ES-I3 (cell line): ENCODE measurements around the gene RNF145.

Source experiments
- H3K36me3 ChIP-seq: 2 replicates; pipeline ENCODE4 v1.6.1; 2013; ENCODE audit warnings: mild to moderate bottlenecking, low read length, control low read depth, moderate library complexity; ENCODE audit not compliant: insufficient read depth
- H3K4me1 ChIP-seq: 2 replicates; pipeline ENCODE4 v1.6.1; 2013; ENCODE audit warnings: mild to moderate bottlenecking, control low read depth, low read length; ENCODE audit not compliant: insufficient read depth
- H3K9ac ChIP-seq: 2 replicates; pipeline ENCODE4 v1.6.1; 2013; ENCODE audit warnings: low read depth, mild to moderate bottlenecking, low read length, moderate library complexity
- H3K9me3 ChIP-seq: 2 replicates; pipeline ENCODE4 v1.6.1; 2013; ENCODE audit warnings: mild to moderate bottlenecking, low read length, moderate library complexity; ENCODE audit not compliant: control insufficient read depth, insufficient read depth

Gene RNF145

DNA sequence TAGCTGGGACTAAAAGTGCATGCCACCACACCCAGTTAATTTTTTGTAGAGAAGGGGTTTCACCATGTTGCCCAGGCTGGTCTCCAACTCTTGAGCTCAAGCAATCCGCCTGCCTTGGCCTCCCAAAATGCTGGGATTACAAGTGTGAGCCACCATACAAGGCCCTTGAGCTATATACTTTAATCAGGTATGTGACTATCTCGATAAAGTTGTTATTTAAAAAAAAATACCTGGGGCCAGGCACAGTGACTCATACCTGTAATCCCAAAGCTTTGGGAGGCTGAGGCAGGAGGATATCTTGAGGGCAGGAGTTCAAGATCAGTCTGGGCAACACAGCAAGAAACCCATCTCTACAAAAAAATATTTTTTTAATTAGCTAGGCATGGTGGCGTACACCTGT is 19.2 kb downstream of the RNF145 start:
- no peaks in the 10 kb centered on the region for H3K9me3 ChIP-seq
- H3K9ac ChIP-seq = no peak overlapping the region
- peaks cover 4% of the 10 kb centered on the region; the same call in 1 of the 2 replicates for H3K4me1 ChIP-seq
- H3K36me3 ChIP-seq = no peaks in the 10 kb centered on the region; the same call in 1 of the 2 replicates

- no peak overlapping the region for H3K9ac ChIP-seq
- H3K4me1 ChIP-seq = peaks cover 5% of the 10 kb centered on the region; the same call in 1 of the 2 replicates
- H3K36me3 ChIP-seq = no peaks in the 10 kb centered on the region; the same call in 1 of the 2 replicates
- no peaks in the 10 kb centered on the region for H3K9me3 ChIP-seq
Measured at GRCh38 chr5:159189310-159189709, 20.0 kb downstream of the RNF145 start.

- H3K9me3 ChIP-seq = no peaks in the 10 kb centered on the region
- H3K36me3 ChIP-seq = no peaks in the 10 kb centered on the region; the same call in 1 of the 2 replicates
- no peak overlapping the region for H3K9ac ChIP-seq
- peaks cover 10% of the 10 kb centered on the region for H3K4me1 ChIP-seq
Measured at GRCh38 chr5:159187719-159188118, 21.6 kb downstream of the RNF145 start.

- no peaks in the 10 kb centered on the region for H3K9me3 ChIP-seq
- H3K9ac ChIP-seq = no peak overlapping the region
- H3K4me1 ChIP-seq = peaks cover 10% of the 10 kb centered on the region
- no peaks in the 10 kb centered on the region; the same call in 1 of the 2 replicates for H3K36me3 ChIP-seq
Measured at GRCh38 chr5:159186319-159186718, 23.0 kb downstream of the RNF145 start.

DNA sequence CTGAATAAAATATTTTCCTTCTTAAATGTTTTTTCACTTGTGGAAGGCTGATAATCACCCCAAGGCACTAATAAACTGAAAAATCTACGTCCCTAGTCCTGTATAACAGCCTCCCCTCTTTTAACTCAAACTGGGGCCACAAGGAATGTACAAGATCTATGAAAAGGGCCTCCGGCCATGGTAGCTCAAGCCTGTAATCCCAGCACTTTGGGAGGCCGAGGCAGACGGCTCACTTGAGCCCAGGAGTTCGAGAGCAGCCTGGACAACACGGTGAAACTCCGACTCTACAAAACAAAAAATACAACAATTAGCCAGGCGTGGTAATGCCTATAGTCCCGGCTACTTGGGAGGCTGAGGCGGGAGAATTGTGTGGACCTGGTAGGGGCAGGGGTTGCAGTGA is 23.6 kb downstream of the RNF145 start:
- Histone ChIP-seq H3K4me1 (peaks cover 10% of the 10 kb centered on the region), H3K9me3 (no peaks in the 10 kb centered on the region), H3K9ac (no peak overlapping the region), H3K36me3 (no peaks in the 10 kb centered on the region; the same call in 1 of the 2 replicates)

- no peaks in the 10 kb centered on the region; the same call in 1 of the 2 replicates for H3K36me3 ChIP-seq
- peaks cover 10% of the 10 kb centered on the region for H3K4me1 ChIP-seq
- no peak overlapping the region for H3K9ac ChIP-seq
- no peaks in the 10 kb centered on the region for H3K9me3 ChIP-seq
Measured at GRCh38 chr5:159184858-159185381, 24.4 kb downstream of the RNF145 start.

- H3K4me1 ChIP-seq = peaks cover 10% of the 10 kb centered on the region
- H3K36me3 ChIP-seq = no peaks in the 10 kb centered on the region
- no peak overlapping the region for H3K9ac ChIP-seq
- H3K9me3 ChIP-seq = no peaks in the 10 kb centered on the region
Measured at GRCh38 chr5:159184236-159184635, 25.1 kb downstream of the RNF145 start.

GRCh38 chr5:159183247-159183646 is 26.1 kb downstream of the RNF145 start:
- Histone ChIP-seq H3K36me3 (no peaks in the 10 kb centered on the region), H3K9me3 (no peaks in the 10 kb centered on the region), H3K4me1 (peaks cover 10% of the 10 kb centered on the region), H3K9ac (no peak overlapping the region)

DNA sequence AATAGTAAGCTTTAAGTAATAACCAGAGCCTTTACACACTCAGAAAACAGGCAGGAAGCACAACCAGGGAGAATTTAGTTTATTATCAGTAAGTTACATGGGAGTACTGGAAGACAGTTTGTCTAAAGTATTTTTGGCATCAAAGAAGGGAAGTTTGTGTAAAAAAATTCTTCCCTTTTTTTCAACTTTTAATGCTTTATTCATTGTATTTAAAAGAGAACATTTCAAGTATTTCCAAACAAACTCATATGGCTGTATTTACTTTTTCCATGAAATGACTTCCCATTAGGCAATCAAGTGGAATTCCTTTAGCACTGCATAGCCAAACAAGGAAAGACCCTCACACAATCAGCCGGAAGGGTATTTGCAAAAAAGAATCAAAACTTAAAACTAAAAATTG is 26.7 kb downstream of the RNF145 start:
- Histone ChIP-seq H3K9me3 (no peaks in the 10 kb centered on the region), H3K36me3 (no peaks in the 10 kb centered on the region), H3K9ac (no peak overlapping the region), H3K4me1 (peaks cover 10% of the 10 kb centered on the region)

DNA sequence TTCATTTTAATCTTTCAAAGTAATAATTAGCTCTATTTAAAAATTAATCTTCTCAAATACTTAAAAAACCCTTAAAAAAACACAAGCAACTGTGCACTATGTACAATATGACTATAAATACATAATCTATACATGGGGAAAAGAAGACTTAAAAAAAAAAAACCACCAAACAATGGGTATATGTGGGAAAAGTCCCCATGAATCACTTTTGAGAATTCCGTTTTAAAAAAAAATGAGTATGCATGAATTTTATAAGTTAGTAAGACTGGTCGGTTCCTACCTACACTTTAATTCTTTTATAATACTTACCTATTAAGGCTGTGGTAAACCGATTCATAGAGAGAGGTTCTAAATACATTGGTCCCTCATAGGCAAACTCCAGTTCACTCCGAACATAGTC is 27.7 kb downstream of the RNF145 start:
- Histone ChIP-seq H3K36me3 (no peaks in the 10 kb centered on the region), H3K9ac (no peak overlapping the region), H3K9me3 (no peaks in the 10 kb centered on the region), H3K4me1 (peaks cover 10% of the 10 kb centered on the region)

- H3K9me3 ChIP-seq = no peaks in the 10 kb centered on the region
- H3K4me1 ChIP-seq = peaks cover 10% of the 10 kb centered on the region
- no peak overlapping the region for H3K9ac ChIP-seq
- H3K36me3 ChIP-seq = no peaks in the 10 kb centered on the region
Measured at GRCh38 chr5:159181152-159181551, 28.2 kb downstream of the RNF145 start.

GRCh38 chr5:159179529-159180305 is 29.6 kb downstream of the RNF145 start:
- Histone ChIP-seq H3K9ac (no peak overlapping the region), H3K4me1 (peaks cover 5% of the 10 kb centered on the region), H3K9me3 (no peaks in the 10 kb centered on the region), H3K36me3 (no peaks in the 10 kb centered on the region)

- no peak overlapping the region for H3K9ac ChIP-seq
- no peaks in the 10 kb centered on the region for H3K36me3 ChIP-seq
- H3K4me1 ChIP-seq = peaks cover 5% of the 10 kb centered on the region
- H3K9me3 ChIP-seq = no peaks in the 10 kb centered on the region
Measured at GRCh38 chr5:159178978-159179377, 30.4 kb downstream of the RNF145 start.

- H3K4me1 ChIP-seq = no peaks in the 10 kb centered on the region
- H3K36me3 ChIP-seq = no peaks in the 10 kb centered on the region
- H3K9me3 ChIP-seq = no peaks in the 10 kb centered on the region
- no peak overlapping the region for H3K9ac ChIP-seq
Measured at GRCh38 chr5:159175547-159175946, 33.8 kb downstream of the RNF145 start.

DNA sequence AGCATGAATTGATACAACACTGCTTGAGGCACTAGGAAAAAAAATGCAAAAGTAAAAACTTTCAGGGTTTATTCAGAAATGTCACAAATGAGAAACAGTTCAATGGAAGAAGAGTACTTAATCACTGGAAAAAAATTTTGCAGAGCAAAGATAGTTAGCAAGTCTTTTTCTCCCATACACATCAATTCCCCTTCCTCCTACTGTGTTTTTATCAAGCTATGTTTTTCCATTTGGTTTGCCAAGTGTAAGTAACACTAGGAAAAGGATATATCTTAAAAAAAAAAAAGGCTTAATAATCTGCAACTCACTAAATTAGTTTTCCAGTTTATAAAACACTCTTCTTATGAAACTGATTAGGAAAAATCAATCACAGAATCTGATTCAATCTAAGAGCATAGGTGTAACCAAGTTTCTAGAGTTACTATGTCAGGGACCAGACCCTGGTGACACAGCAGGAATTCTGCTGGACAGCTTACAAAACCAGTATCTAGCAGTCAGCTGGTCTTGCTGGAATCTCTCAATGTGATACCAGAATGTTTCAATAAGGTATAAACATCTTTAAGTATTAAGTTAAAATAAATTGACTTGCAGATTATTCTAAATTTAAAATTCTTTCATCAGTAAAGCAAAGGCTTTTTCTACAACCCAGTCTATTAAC is 34.7 kb downstream of the RNF145 start:
- H3K9ac ChIP-seq = no peak overlapping the region
- no peaks in the 10 kb centered on the region for H3K4me1 ChIP-seq
- H3K9me3 ChIP-seq = no peaks in the 10 kb centered on the region
- no peaks in the 10 kb centered on the region for H3K36me3 ChIP-seq
